WTC11 (cell line): ENCODE data around the gene PRSS56. TPM values are rescaled to one million over a fixed set of nuclear protein-coding genes. Genes with fewer than 3 reads are reported as not detected.

Source experiments
- ATAC-seq: fragments of 200-7000 bp; cut with Tn5 transposase; 2 replicates; pipeline ENCODE4 v1.10.0; 2021; ENCODE audit warnings: mild to moderate bottlenecking, moderate library complexity
- CTCF ChIA-PET: fragments of 300-600 bp; sonication (Branson Sonifier 250); formaldehyde crosslinking; loops from one replicate; lab custom pipeline; 2021; ENCODE audit warnings: antibody characterized with exemption; lab: Charles Lee
- POLR2A ChIA-PET: fragments of 350-600 bp; sonication (Branson Sonifier 250); formaldehyde crosslinking; loops from one replicate; lab custom pipeline; 2021; ENCODE audit warnings: antibody characterized with exemption; lab: Charles Lee
- DNase-seq: peaks from one replicate; pipeline ENCODE4 v3.0.0; 2021; ENCODE audit warnings: low spot score
- H3K27ac Mint-ChIP-seq: 2 replicates; pipeline ENCODE4 v1.8.0; 2021; ENCODE audit warnings: mixed read lengths
- H3K27me3 Mint-ChIP-seq: 2 replicates; pipeline ENCODE4 v1.8.0; 2021; ENCODE audit warnings: low read depth, mild to moderate bottlenecking, moderate library complexity, mixed read lengths
- H3K36me3 Mint-ChIP-seq: 2 replicates; pipeline ENCODE4 v1.8.0; 2021; ENCODE audit warnings: mixed read lengths
- H3K4me1 Mint-ChIP-seq: 2 replicates; pipeline ENCODE4 v1.8.0; 2022; ENCODE audit warnings: mixed read lengths
- H3K4me3 Mint-ChIP-seq: 2 replicates; pipeline ENCODE4 v1.8.0; 2021; ENCODE audit warnings: mild to moderate bottlenecking, moderate library complexity, mixed read lengths
- H3K9me3 Mint-ChIP-seq: 2 replicates; pipeline ENCODE4 v1.8.0; 2021; ENCODE audit warnings: mixed read lengths
- CREM ChIP-seq: sonication (generic); formaldehyde crosslinking; IDR thresholded peaks from 2 replicates; pipeline ENCODE4 v1.8.1; 2022; ENCODE audit warnings: mild to moderate bottlenecking, missing genetic modification reagents, moderate library complexity
- GRHL2 ChIP-seq: fragments of 250-450 bp; sonication (Bioruptor Pico); IDR thresholded peaks from 2 replicates; pipeline ENCODE4 v1.8.0; 2022; ENCODE audit warnings: mild to moderate bottlenecking, moderate library complexity; ENCODE audit not compliant: insufficient replicate concordance, severe bottlenecking
- JAZF1 ChIP-seq: fragments of 250-450 bp; sonication (Bioruptor Pico); IDR thresholded peaks from 2 replicates; pipeline ENCODE4 v1.9.0; 2021; ENCODE audit warnings: moderate library complexity, mild to moderate bottlenecking, inconsistent platforms
- JUN ChIP-seq: sonication (generic); formaldehyde crosslinking; IDR thresholded peaks from 2 replicates; pipeline ENCODE4 v1.8.0; 2023; ENCODE audit warnings: mild to moderate bottlenecking, missing genetic modification reagents
- NR2C2 ChIP-seq: sonication (generic); formaldehyde crosslinking; IDR thresholded peaks from 2 replicates; pipeline ENCODE4 v1.8.0; 2022; ENCODE audit warnings: mild to moderate bottlenecking, missing genetic modification reagents
- NR3C1 ChIP-seq: sonication (generic); formaldehyde crosslinking; conservative IDR thresholded peaks from 2 replicates; pipeline ENCODE4 v1.8.1; 2023; ENCODE audit warnings: low read depth, mild to moderate bottlenecking, missing genetic modification reagents
- SP1 ChIP-seq: sonication (generic); formaldehyde crosslinking; conservative IDR thresholded peaks from 2 replicates; pipeline ENCODE4 v1.8.1; 2022; ENCODE audit warnings: missing genetic modification reagents
- TEAD4 ChIP-seq: sonication (generic); formaldehyde crosslinking; IDR thresholded peaks from 2 replicates; pipeline ENCODE4 v1.8.0; 2022; ENCODE audit warnings: mild to moderate bottlenecking, missing genetic modification reagents
- ZNF121 ChIP-seq: sonication (generic); formaldehyde crosslinking; IDR thresholded peaks from 2 replicates; pipeline ENCODE4 v1.8.0; 2023; ENCODE audit warnings: missing genetic modification reagents
- ZNF263 ChIP-seq: sonication (generic); formaldehyde crosslinking; IDR thresholded peaks from 2 replicates; pipeline ENCODE4 v1.8.1; 2022; ENCODE audit warnings: low read depth, mild to moderate bottlenecking, moderate library complexity, missing genetic modification reagents
- ZNF671 ChIP-seq: fragments of 250-450 bp; sonication (Bioruptor Pico); IDR thresholded peaks from 2 replicates; pipeline ENCODE4 v1.8.0; 2021; ENCODE audit warnings: mild to moderate bottlenecking
- total RNA-seq: library from RNA; stranded (reverse); gene quantifications from 3 replicates; pipeline ENCODE4 v1.2.3, GENCODE V29; 2021
- TF ChIP-seq, protein P1 (sequence below): sonication (generic); formaldehyde crosslinking; IDR thresholded peaks from 2 replicates; pipeline ENCODE4 v1.8.1; 2023; ENCODE audit warnings: mild to moderate bottlenecking, missing genetic modification reagents
- TF ChIP-seq, protein P2 (sequence below): sonication (generic); formaldehyde crosslinking; IDR thresholded peaks from 2 replicates; pipeline ENCODE4 v1.8.1; 2022; ENCODE audit warnings: low read depth, mild to moderate bottlenecking, moderate library complexity, missing genetic modification reagents, borderline replicate concordance
- TF ChIP-seq, protein P3 (sequence below): fragments of 250-450 bp; sonication (Bioruptor Pico); conservative IDR thresholded peaks from 2 replicates; pipeline ENCODE4 v1.9.0; 2021; ENCODE audit warnings: mild to moderate bottlenecking
- TF ChIP-seq, protein P4 (sequence below): sonication (generic); formaldehyde crosslinking; conservative IDR thresholded peaks from 2 replicates; pipeline ENCODE4 v1.8.1; 2023; ENCODE audit warnings: mild to moderate bottlenecking, low read depth, missing genetic modification reagents, moderate library complexity
- TF ChIP-seq, protein P5 (sequence below): sonication (generic); formaldehyde crosslinking; IDR thresholded peaks from 2 replicates; pipeline ENCODE4 v1.8.0; 2022; ENCODE audit warnings: mild to moderate bottlenecking, missing genetic modification reagents
- TF ChIP-seq, protein P6 (sequence below): fragments of 250-450 bp; sonication (Bioruptor Pico); IDR thresholded peaks from 2 replicates; pipeline ENCODE4 v2.1.2; 2022; ENCODE audit warnings: mild to moderate bottlenecking, moderate library complexity
- TF ChIP-seq, protein P7 (sequence below): fragments of 200-600 bp; IDR thresholded peaks from 2 replicates; pipeline ENCODE4 v1.8.0; 2022; ENCODE audit warnings: antibody characterized with exemption
- TF ChIP-seq, protein P8 (sequence below): sonication (generic); formaldehyde crosslinking; IDR thresholded peaks from 2 replicates; pipeline ENCODE4 v1.8.1; 2022; ENCODE audit warnings: mild to moderate bottlenecking, missing genetic modification reagents, moderate library complexity, borderline replicate concordance
- TF ChIP-seq, protein P9 (sequence below): fragments of 250-450 bp; sonication (Bioruptor Pico); IDR thresholded peaks from 2 replicates; pipeline ENCODE4 v1.9.0; 2021; ENCODE audit warnings: moderate library complexity, mild to moderate bottlenecking, inconsistent platforms, borderline replicate concordance

Gene PRSS56
- total RNA-seq, 1 experiment from 2014 or later: not detected

DNA sequence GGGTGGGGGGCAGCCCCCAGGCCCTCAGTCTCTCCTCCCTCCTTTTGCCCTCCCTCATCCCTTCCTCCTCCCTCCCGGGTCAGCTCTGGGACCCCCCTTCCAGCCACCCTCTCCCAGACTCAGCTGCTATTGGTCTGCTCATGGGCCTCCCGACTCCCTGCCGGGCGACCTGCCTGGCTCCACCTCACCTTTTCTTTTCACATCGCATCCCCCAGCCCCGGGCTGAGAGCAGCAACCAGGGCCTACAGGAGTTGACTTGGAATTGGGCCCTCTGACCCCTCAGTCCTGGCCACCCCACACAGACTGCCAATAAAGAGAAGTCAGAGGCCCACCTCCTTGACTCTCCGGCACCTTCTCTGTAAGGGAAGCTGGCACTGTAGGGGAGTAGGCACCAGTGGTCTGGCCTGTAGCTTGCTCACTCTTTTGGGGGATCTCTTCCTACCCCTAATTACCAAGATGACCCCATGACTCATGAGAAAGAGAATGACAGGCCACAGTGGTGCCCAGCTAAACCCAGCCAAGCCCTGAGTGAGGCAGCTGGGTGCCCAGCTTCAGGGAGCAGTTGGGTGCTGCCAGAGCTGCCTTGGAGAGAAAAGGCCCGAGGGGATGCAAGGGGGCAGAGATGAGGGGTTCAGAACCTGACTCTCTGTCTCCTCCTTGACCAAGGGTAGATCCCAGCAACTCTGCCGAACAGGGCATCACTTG lies 30.5 kb upstream of the PRSS56 start:
- ChIA-PET CTCF (interaction anchor here (0.9 to 2.6 kb wide), 4 partner anchors 32 to 68 kb away, joined by 3 to 14 read pairs (median 4); no protein-coding TSS in a partner anchor), POLR2A (no interaction called here)
- Mint-ChIP-seq H3K4me1 (peaks cover 30% of the 10 kb centered on the region), H3K36me3 (no peaks in the 10 kb centered on the region), H3K9me3 (no peaks in the 10 kb centered on the region), H3K27me3 (peaks cover 51% of the 10 kb centered on the region), H3K4me3 (no peak overlapping the region), H3K27ac (no peak overlapping the region)
- TF ChIP-seq NR2C2 (CRISPR knock-in tag) (no peak), CREM (no peak), ZNF121 (CRISPR knock-in tag) (no peak), ZNF263 (CRISPR knock-in tag) (no peak), TEAD4 (CRISPR knock-in tag) (no peak), JUN (CRISPR knock-in tag) (no peak), GRHL2 (CRISPR knock-in tag) (no peak), SP1 (CRISPR knock-in tag) (no peak), NR3C1 (CRISPR knock-in tag) (no peak), JAZF1 (CRISPR knock-in tag) (no peak), ZNF671 (CRISPR knock-in tag) (no peak)
- TF ChIP-seq, protein P1, sequence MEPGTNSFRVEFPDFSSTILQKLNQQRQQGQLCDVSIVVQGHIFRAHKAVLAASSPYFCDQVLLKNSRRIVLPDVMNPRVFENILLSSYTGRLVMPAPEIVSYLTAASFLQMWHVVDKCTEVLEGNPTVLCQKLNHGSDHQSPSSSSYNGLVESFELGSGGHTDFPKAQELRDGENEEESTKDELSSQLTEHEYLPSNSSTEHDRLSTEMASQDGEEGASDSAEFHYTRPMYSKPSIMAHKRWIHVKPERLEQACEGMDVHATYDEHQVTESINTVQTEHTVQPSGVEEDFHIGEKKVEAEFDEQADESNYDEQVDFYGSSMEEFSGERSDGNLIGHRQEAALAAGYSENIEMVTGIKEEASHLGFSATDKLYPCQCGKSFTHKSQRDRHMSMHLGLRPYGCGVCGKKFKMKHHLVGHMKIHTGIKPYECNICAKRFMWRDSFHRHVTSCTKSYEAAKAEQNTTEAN (CRISPR knock-in tag): no peak
- TF ChIP-seq, protein P2, sequence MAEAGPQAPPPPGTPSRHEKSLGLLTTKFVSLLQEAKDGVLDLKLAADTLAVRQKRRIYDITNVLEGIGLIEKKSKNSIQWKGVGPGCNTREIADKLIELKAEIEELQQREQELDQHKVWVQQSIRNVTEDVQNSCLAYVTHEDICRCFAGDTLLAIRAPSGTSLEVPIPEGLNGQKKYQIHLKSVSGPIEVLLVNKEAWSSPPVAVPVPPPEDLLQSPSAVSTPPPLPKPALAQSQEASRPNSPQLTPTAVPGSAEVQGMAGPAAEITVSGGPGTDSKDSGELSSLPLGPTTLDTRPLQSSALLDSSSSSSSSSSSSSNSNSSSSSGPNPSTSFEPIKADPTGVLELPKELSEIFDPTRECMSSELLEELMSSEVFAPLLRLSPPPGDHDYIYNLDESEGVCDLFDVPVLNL (CRISPR knock-in tag): no peak
- TF ChIP-seq, protein P3, sequence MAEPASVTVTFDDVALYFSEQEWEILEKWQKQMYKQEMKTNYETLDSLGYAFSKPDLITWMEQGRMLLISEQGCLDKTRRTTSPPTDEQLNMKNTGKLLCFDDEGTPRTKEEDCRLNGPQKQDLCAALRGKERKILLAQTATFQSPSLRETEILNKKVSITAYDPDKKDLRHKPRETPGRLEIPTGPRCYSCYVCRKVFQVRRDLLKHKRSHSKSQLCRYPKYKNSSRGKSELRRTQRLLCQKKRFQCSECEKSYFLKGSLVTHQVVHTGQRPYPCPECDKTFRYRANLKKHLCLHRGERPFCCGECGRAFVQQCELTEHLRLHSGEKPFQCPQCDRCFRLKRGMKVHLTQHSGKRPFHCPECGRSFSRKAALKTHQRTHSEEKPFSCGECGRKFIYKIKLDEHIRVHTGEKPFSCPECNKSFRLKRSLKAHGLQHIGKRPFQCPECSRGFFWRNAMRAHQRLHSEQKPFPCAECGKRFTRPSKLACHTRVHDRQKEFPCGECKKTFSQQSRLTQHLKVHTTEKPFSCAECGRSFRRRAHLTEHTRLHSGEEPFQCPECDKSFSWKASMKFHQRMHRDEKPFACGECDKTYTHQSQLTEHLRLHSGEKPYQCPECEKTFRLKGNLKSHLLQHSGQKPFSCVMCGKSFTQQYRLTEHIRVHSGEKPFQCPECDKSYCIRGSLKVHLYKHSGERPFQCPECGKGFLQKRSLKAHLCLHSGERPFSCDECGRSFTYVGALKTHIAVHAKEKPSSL (CRISPR knock-in tag): no peak
- TF ChIP-seq, protein P4, sequence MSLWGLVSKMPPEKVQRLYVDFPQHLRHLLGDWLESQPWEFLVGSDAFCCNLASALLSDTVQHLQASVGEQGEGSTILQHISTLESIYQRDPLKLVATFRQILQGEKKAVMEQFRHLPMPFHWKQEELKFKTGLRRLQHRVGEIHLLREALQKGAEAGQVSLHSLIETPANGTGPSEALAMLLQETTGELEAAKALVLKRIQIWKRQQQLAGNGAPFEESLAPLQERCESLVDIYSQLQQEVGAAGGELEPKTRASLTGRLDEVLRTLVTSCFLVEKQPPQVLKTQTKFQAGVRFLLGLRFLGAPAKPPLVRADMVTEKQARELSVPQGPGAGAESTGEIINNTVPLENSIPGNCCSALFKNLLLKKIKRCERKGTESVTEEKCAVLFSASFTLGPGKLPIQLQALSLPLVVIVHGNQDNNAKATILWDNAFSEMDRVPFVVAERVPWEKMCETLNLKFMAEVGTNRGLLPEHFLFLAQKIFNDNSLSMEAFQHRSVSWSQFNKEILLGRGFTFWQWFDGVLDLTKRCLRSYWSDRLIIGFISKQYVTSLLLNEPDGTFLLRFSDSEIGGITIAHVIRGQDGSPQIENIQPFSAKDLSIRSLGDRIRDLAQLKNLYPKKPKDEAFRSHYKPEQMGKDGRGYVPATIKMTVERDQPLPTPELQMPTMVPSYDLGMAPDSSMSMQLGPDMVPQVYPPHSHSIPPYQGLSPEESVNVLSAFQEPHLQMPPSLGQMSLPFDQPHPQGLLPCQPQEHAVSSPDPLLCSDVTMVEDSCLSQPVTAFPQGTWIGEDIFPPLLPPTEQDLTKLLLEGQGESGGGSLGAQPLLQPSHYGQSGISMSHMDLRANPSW (CRISPR knock-in tag): no peak; the same call in 1 of the 2 replicates
- TF ChIP-seq, protein P5, sequence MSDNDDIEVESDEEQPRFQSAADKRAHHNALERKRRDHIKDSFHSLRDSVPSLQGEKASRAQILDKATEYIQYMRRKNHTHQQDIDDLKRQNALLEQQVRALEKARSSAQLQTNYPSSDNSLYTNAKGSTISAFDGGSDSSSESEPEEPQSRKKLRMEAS (CRISPR knock-in tag): no peak
- TF ChIP-seq, protein P6, sequence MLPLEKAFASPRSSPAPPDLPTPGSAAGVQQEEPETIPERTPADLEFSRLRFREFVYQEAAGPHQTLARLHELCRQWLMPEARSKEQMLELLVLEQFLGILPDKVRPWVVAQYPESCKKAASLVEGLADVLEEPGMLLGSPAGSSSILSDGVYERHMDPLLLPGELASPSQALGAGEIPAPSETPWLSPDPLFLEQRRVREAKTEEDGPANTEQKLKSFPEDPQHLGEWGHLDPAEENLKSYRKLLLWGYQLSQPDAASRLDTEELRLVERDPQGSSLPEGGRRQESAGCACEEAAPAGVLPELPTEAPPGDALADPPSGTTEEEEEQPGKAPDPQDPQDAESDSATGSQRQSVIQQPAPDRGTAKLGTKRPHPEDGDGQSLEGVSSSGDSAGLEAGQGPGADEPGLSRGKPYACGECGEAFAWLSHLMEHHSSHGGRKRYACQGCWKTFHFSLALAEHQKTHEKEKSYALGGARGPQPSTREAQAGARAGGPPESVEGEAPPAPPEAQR (CRISPR knock-in tag): no peak
- TF ChIP-seq, protein P7, sequence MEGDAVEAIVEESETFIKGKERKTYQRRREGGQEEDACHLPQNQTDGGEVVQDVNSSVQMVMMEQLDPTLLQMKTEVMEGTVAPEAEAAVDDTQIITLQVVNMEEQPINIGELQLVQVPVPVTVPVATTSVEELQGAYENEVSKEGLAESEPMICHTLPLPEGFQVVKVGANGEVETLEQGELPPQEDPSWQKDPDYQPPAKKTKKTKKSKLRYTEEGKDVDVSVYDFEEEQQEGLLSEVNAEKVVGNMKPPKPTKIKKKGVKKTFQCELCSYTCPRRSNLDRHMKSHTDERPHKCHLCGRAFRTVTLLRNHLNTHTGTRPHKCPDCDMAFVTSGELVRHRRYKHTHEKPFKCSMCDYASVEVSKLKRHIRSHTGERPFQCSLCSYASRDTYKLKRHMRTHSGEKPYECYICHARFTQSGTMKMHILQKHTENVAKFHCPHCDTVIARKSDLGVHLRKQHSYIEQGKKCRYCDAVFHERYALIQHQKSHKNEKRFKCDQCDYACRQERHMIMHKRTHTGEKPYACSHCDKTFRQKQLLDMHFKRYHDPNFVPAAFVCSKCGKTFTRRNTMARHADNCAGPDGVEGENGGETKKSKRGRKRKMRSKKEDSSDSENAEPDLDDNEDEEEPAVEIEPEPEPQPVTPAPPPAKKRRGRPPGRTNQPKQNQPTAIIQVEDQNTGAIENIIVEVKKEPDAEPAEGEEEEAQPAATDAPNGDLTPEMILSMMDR: no peak
- TF ChIP-seq, protein P8, sequence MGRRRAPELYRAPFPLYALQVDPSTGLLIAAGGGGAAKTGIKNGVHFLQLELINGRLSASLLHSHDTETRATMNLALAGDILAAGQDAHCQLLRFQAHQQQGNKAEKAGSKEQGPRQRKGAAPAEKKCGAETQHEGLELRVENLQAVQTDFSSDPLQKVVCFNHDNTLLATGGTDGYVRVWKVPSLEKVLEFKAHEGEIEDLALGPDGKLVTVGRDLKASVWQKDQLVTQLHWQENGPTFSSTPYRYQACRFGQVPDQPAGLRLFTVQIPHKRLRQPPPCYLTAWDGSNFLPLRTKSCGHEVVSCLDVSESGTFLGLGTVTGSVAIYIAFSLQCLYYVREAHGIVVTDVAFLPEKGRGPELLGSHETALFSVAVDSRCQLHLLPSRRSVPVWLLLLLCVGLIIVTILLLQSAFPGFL (CRISPR knock-in tag): no peak
- TF ChIP-seq, protein P9, sequence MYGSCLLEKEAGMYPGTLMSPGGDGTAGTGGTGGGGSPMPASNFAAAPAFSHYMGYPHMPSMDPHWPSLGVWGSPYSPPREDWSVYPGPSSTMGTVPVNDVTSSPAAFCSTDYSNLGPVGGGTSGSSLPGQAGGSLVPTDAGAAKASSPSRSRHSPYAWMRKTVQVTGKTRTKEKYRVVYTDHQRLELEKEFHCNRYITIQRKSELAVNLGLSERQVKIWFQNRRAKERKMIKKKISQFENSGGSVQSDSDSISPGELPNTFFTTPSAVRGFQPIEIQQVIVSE (CRISPR knock-in tag): no peak
- ATAC-seq: no peak
- no peak for DNase-seq
